B cell (primary cell): Measurements from ENCODE around the gene TUBB4B.
"Not testable (repeated sequence)": the region's sequence is repeated elsewhere in the genome, so short reads cannot be mapped to it uniquely, and the experiment has no call there.

Source experiments
- CTCF ChIP-seq: fragments of 200-600 bp; IDR thresholded peaks from one replicate; pipeline ENCODE4 v1.8.0; 2022; ENCODE audit warnings: antibody characterized with exemption, mild to moderate bottlenecking
- EZH2 ChIP-seq: IDR thresholded peaks from 2 replicates; pipeline ENCODE4 v1.6.1; 2012; ENCODE audit warnings: borderline replicate concordance, low read depth, mild to moderate bottlenecking, moderate library complexity, low read length; ENCODE audit not compliant: insufficient read depth, poor library complexity, severe bottlenecking

- not testable (repeated sequence) for TF ChIP-seq CTCF, EZH2
Measured at GRCh38 chr9:137243266-137243625, 2.2 kb downstream of the TUBB4B start.
